Neural progenitor cell (in vitro differentiated cells): ENCODE measurements around the gene PSENEN. TPM values are rescaled to one million over a fixed set of nuclear protein-coding genes. Genes with fewer than 3 reads are reported as not detected.

Source experiments
- DNase-seq: peaks from one replicate; pipeline ENCODE4 v3.0.0-alpha.2; 2016; ENCODE audit warnings: low spot score
- H2AFZ ChIP-seq: fragments of 200-600 bp; sonication (generic); replicated peaks from 2 replicates; pipeline ENCODE4 v1.6.1; 2016; ENCODE audit warnings: antibody characterized with exemption
- H3F3A ChIP-seq: fragments of 200-600 bp; sonication (generic); 2 replicates; pipeline ENCODE4 v1.6.1; 2016; ENCODE audit warnings: antibody characterized with exemption, low read depth
- H3K27ac ChIP-seq: fragments of 200-600 bp; sonication (generic); 2 replicates; pipeline ENCODE4 v1.5.1; 2016; ENCODE audit warnings: mild to moderate bottlenecking
- H3K27me3 ChIP-seq: fragments of 200-600 bp; sonication (generic); 2 replicates; pipeline ENCODE4 v1.6.1; 2016; ENCODE audit warnings: mild to moderate bottlenecking, moderate library complexity
- H3K36me3 ChIP-seq: fragments of 200-600 bp; sonication (generic); 2 replicates; pipeline ENCODE4 v1.5.1; 2016
- H3K4me1 ChIP-seq: fragments of 200-600 bp; sonication (generic); 2 replicates; pipeline ENCODE4 v1.6.1; 2016; ENCODE audit warnings: mixed run types
- H3K4me2 ChIP-seq: fragments of 200-600 bp; sonication (generic); 2 replicates; pipeline ENCODE4 v1.6.1; 2016
- H3K4me3 ChIP-seq: fragments of 200-600 bp; sonication (generic); 2 replicates; pipeline ENCODE4 v1.5.1; 2016
- H3K79me2 ChIP-seq: fragments of 200-600 bp; sonication (generic); 2 replicates; pipeline ENCODE4 v1.6.1; 2016; ENCODE audit warnings: low read depth
- H3K9ac ChIP-seq: fragments of 200-600 bp; sonication (generic); 2 replicates; pipeline ENCODE4 v1.6.1; 2016
- H3K9me3 ChIP-seq: fragments of 200-600 bp; sonication (generic); 2 replicates; pipeline ENCODE4 v1.5.1; 2016; ENCODE audit warnings: low read depth
- H4K20me1 ChIP-seq: fragments of 200-600 bp; sonication (generic); 2 replicates; pipeline ENCODE4 v1.6.1; 2016; ENCODE audit warnings: low read depth
- H3K27ac Mint-ChIP-seq: 3 replicates; pipeline ENCODE4 v1.8.0; 2021; ENCODE audit warnings: mixed read lengths
- H3K27me3 Mint-ChIP-seq: 2 replicates; pipeline ENCODE4 v1.8.0; 2022; ENCODE audit warnings: low read depth, mild to moderate bottlenecking, inconsistent platforms, moderate library complexity, mixed read lengths; ENCODE audit not compliant: insufficient read depth
- H3K36me3 Mint-ChIP-seq: 3 replicates; pipeline ENCODE4 v1.8.0; 2021; ENCODE audit warnings: mixed read lengths
- H3K4me1 Mint-ChIP-seq: 3 replicates; pipeline ENCODE4 v1.8.0; 2021; ENCODE audit warnings: mixed read lengths
- H3K4me3 Mint-ChIP-seq: 3 replicates; pipeline ENCODE4 v1.8.0; 2021; ENCODE audit warnings: mild to moderate bottlenecking, moderate library complexity, mixed read lengths
- H3K9me3 Mint-ChIP-seq: 3 replicates; pipeline ENCODE4 v1.8.0; 2020; ENCODE audit warnings: mixed read lengths
- EZH2 ChIP-seq: fragments of 200-600 bp; sonication (generic); IDR thresholded peaks from 2 replicates; pipeline ENCODE4 v1.6.1; 2017; ENCODE audit warnings: antibody characterized with exemption, mild to moderate bottlenecking, moderate library complexity
- EZH2phosphoT487 ChIP-seq: fragments of 200-600 bp; sonication (generic); IDR thresholded peaks from 2 replicates; pipeline ENCODE4 v1.6.1; 2017; ENCODE audit warnings: antibody characterized with exemption
- total RNA-seq: library from RNA; depleted of rRNA; stranded (reverse); fragments of >200 nt; gene quantifications from 2 replicates; pipeline ENCODE4 v1.2.3, GENCODE V29; 2015; ENCODE audit warnings: low replicate concordance
- TF ChIP-seq, protein P1 (sequence below): fragments of 200-600 bp; sonication (generic); IDR thresholded peaks from 2 replicates; pipeline ENCODE4 v1.5.1; 2017; ENCODE audit warnings: antibody characterized with exemption, mild to moderate bottlenecking

The PSENEN gene
- total RNA-seq, 1 donor from 2014 or later: 10.9 TPM

DNA sequence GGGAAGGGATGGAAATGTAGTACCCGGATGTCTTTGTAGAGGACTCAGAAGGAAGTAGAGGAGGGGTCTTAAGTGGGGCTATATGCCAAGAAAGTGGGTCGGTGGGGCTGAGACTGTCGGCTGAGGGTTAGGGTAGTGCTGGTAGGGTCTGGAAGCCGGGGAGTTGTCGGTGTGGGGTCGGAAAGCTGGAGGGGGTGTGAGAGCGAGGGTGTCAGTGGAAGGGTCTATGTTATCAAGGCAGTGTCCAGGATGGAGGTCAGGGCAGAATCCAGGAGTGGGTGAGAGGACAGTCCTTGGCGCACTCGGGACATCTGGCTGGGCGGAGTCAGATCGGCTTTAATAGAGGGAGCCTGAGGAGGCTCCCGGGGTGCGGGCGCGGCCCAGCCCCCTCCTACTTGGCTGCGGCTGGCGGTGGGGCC is 9.7 kb downstream of the PSENEN start:
- no peak overlapping the region for H3K9ac ChIP-seq
- H3K27me3 Mint-ChIP-seq: peaks cover 7% of the 10 kb centered on the region
- H3K79me2 ChIP-seq: peaks cover 16% of the 10 kb centered on the region
- peaks cover 13% of the 10 kb centered on the region for H3F3A ChIP-seq
- H3K4me1 Mint-ChIP-seq: peaks cover 26% of the 10 kb centered on the region
- peaks cover 15% of the 10 kb centered on the region for H4K20me1 ChIP-seq
- TF ChIP-seq, protein P1, sequence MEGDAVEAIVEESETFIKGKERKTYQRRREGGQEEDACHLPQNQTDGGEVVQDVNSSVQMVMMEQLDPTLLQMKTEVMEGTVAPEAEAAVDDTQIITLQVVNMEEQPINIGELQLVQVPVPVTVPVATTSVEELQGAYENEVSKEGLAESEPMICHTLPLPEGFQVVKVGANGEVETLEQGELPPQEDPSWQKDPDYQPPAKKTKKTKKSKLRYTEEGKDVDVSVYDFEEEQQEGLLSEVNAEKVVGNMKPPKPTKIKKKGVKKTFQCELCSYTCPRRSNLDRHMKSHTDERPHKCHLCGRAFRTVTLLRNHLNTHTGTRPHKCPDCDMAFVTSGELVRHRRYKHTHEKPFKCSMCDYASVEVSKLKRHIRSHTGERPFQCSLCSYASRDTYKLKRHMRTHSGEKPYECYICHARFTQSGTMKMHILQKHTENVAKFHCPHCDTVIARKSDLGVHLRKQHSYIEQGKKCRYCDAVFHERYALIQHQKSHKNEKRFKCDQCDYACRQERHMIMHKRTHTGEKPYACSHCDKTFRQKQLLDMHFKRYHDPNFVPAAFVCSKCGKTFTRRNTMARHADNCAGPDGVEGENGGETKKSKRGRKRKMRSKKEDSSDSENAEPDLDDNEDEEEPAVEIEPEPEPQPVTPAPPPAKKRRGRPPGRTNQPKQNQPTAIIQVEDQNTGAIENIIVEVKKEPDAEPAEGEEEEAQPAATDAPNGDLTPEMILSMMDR: no peak
- TF ChIP-seq EZH2 (no peak), EZH2phosphoT487 (no peak)
- no peak overlapping the region for H3K27ac ChIP-seq
- peaks cover 4% of the 10 kb centered on the region for H3K36me3 Mint-ChIP-seq
- H3K4me3 Mint-ChIP-seq: no peak overlapping the region
- no peak for DNase-seq
- H3K4me1 ChIP-seq: peaks cover 6% of the 10 kb centered on the region
- H3K4me2 ChIP-seq: peak overlapping the region; percentile 80
- no peak overlapping the region for H2AFZ ChIP-seq
- no peaks in the 10 kb centered on the region for H3K9me3 Mint-ChIP-seq
- no peaks in the 10 kb centered on the region for H3K36me3 ChIP-seq
- peaks cover 27% of the 10 kb centered on the region for H3K27me3 ChIP-seq
- H3K27ac Mint-ChIP-seq: no peak overlapping the region
- no peaks in the 10 kb centered on the region for H3K9me3 ChIP-seq
- peak overlapping the region; percentile 89 for H3K4me3 ChIP-seq

DNA sequence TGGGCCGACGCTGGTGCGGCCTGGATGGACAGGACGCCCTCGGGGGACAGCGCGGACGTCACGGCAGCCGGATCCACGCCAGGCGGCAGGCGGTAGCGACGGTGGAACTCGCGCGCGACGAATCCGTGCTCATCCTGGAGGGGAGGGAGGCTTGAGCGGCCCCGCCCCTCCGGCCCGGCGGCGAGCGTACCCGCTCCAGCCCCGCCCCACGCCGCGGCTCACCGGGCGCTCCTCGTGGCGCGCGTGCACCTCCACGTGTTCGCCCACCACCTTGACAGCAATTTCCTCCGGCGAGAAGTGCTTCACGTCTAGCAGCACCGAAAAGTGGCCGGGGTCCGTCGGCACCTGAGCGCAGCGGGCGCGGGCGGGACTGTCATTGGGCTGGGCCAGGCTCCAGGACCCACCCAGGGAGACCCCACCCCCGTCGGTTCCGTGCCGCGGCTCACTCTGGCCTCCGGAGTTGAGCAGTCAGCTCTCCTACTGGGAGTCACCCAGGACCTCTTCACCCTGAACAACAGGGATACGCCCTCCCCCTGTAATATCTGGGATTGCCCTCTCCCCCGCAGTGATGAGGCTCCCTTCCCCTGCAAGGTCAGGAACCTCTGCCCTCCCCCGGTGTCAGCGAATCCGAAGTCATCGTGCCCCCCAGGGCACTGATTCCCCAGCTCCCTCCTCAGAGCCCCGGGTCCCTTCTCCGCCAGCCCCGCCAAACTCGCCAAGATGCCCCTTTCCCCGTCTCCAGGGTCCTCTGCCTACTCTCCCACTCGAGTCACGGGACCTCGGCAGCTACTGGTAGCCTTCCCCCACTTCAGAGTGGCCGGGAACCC is 10.3 kb downstream of the PSENEN start:
- peak overlapping the region; percentile 81 for H3K4me3 Mint-ChIP-seq
- Histone ChIP-seq H4K20me1 (peaks cover 18% of the 10 kb centered on the region), H3K4me3 (peak overlapping the region; percentile 89), H3K27ac (no peak overlapping the region), H3K4me1 (peaks cover 6% of the 10 kb centered on the region), H3K27me3 (peaks cover 27% of the 10 kb centered on the region), H3K9me3 (no peaks in the 10 kb centered on the region), H3K9ac (no peak overlapping the region), H3K79me2 (peaks cover 16% of the 10 kb centered on the region), H3K36me3 (no peaks in the 10 kb centered on the region), H3K4me2 (peak overlapping the region; percentile 80), H3F3A (peaks cover 13% of the 10 kb centered on the region), H2AFZ (no peak overlapping the region)
- peaks cover 26% of the 10 kb centered on the region for H3K4me1 Mint-ChIP-seq
- peak; percentile 47 for DNase-seq
- peaks cover 4% of the 10 kb centered on the region for H3K36me3 Mint-ChIP-seq
- TF ChIP-seq EZH2phosphoT487 (peak; percentile 20), EZH2 (no peak)
- H3K27me3 Mint-ChIP-seq: peaks cover 9% of the 10 kb centered on the region
- H3K9me3 Mint-ChIP-seq: no peaks in the 10 kb centered on the region
- H3K27ac Mint-ChIP-seq: peak overlapping the region; percentile 63

DNA sequence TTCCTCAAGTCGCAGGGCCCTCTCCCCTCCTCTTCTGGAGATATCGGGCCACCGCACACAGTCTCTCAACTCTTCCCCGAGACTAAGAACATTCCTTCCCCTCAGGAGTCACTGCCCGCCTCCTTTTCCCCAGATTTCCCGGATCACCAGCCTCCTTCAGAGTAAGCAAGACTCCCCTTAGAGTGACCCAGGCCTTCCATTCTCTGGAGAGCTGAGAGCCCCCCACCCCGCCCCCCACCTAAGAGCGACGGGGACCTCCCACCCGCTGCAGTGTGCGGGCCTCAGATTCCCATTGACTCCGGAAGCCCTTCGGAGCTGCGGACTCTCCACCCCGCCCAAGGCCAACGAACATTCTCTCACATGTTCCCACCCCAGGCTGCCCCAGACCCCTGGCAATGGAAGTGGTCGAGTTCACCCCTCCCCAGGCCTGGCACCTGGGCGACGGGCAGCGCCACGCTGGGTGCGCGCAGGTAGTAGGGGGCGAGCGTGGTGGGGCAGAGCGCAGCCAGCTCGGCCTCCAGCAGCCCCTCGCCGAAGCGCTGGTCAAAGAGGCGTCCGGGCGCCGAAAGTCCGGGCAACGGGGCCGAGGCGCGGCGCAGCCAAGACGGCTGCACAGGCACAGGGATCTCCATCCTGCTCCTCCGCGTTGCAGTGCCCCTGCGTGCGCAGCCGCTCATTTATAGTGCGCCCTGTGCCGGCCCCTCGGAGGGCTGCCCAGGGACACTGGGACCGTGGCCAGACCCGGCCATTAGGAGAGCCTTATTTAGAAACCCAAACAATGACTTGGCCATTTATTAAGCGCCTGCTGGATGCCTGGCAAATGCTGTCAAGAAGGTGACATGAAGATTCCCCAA is 11.2 kb downstream of the PSENEN start, which contains the start of gene HSPB6:
Gene HSPB6 (minus strand): TSS at position 653 of the 854 bp plus-strand sequence. CDS start 21 bp downstream, at position 632.
- Histone ChIP-seq H3K9me3 (no peaks in the 10 kb centered on the region), H4K20me1 (peaks cover 19% of the 10 kb centered on the region), H3K27ac (no peak within 1 kb of the TSS), H2AFZ (peak within 1 kb of the TSS; percentile 43), H3K4me2 (peak within 1 kb of the TSS; percentile 80), H3F3A (peaks cover 13% of the 10 kb centered on the region), H3K4me3 (peak within 1 kb of the TSS; percentile 89), H3K4me1 (peaks cover 6% of the 10 kb centered on the region), H3K9ac (no peak within 1 kb of the TSS), H3K79me2 (peaks cover 16% of the 10 kb centered on the region), H3K27me3 (peaks cover 27% of the 10 kb centered on the region), H3K36me3 (no peaks in the 10 kb centered on the region)
- H3K27ac Mint-ChIP-seq: peak within 1 kb of the TSS; percentile 98
- DNase-seq: peak; percentile 49
- H3K27me3 Mint-ChIP-seq: peaks cover 9% of the 10 kb centered on the region
- peaks cover 26% of the 10 kb centered on the region for H3K4me1 Mint-ChIP-seq
- H3K36me3 Mint-ChIP-seq: peaks cover 6% of the 10 kb centered on the region
- peak within 1 kb of the TSS; percentile 99 for H3K4me3 Mint-ChIP-seq
- no peaks in the 10 kb centered on the region for H3K9me3 Mint-ChIP-seq
- TF ChIP-seq EZH2phosphoT487 (no peak), EZH2 (peak; percentile 46)

DNA sequence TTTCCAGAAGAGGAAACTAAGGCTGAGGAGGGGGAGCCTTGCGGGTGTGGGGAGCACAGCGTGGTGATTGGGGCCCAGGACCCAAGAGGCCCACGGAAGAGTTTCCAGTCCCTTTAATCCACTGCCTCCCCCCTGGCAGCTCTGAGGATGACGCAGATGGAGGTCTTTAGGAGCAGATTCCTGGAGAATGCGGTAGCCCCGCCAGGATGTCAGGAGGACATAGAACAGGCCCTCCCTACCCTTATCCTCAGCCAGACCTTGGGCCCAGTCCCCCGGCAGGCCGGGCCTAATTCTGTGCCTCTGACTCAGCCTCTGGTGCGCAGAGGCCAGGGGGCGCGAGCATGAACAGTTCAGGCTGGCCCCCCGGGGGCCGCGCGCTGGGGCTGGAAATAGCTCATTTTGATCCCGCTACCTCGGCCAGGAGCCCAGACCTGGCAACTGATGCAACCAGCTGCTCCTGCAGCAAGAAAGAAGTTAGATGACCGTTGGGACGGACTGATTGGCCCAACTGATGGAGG is 11.8 kb downstream of the PSENEN start:
- TF ChIP-seq EZH2 (no peak), EZH2phosphoT487 (no peak)
- TF ChIP-seq, protein P1: no peak
- no peak overlapping the region for H3K27ac ChIP-seq

More for the DNA sequence above, 11.8 kb downstream of the PSENEN start:
- Mint-ChIP-seq H3K36me3 (peaks cover 11% of the 10 kb centered on the region), H3K4me3 (peak overlapping the region; percentile 99), H3K27ac (peak overlapping the region; percentile 98), H3K4me1 (peaks cover 26% of the 10 kb centered on the region), H3K9me3 (no peaks in the 10 kb centered on the region), H3K27me3 (peaks cover 9% of the 10 kb centered on the region)
- no peak overlapping the region for H3K9ac ChIP-seq
- peaks cover 13% of the 10 kb centered on the region for H3F3A ChIP-seq
- H3K9me3 ChIP-seq: no peaks in the 10 kb centered on the region
- peak; percentile 66 for DNase-seq
- peaks cover 6% of the 10 kb centered on the region for H3K4me1 ChIP-seq
- H3K4me2 ChIP-seq: peak overlapping the region; percentile 80
- peaks cover 19% of the 10 kb centered on the region for H4K20me1 ChIP-seq
- no peaks in the 10 kb centered on the region for H3K36me3 ChIP-seq
- peak overlapping the region; percentile 43 for H2AFZ ChIP-seq
- peaks cover 27% of the 10 kb centered on the region for H3K27me3 ChIP-seq
- H3K4me3 ChIP-seq: peak overlapping the region; percentile 89
- H3K79me2 ChIP-seq: peaks cover 16% of the 10 kb centered on the region
